Transverse colon (tissue), 4 donors: ENCODE data around the gene FAM131C. TPM values are rescaled to one million over a fixed set of nuclear protein-coding genes. Genes with fewer than 3 reads are reported as not detected.

ENCODE experiments used
- DNase-seq: peaks from one replicate; pipeline ENCODE4 v3.0.0-alpha.2; 2019
- H3K27ac ChIP-seq, 4 donors: fragments of 200-600 bp; sonication (generic); 2 replicates each; pipeline ENCODE4 v1.5.1; 2016 to 2018; ENCODE audit warnings: inconsistent platforms in 4 of 4
- H3K27me3 ChIP-seq: fragments of 200-600 bp; sonication (generic); 2 replicates; pipeline ENCODE4 v1.5.1; 2017; ENCODE audit warnings: inconsistent platforms
- H3K36me3 ChIP-seq, 4 donors: fragments of 200-600 bp; sonication (generic); 2 replicates each; pipeline ENCODE4 v1.5.1; 2017 to 2019; ENCODE audit warnings: inconsistent platforms in 4 of 4
- H3K4me1 ChIP-seq, 4 donors: fragments of 200-600 bp; sonication (generic); 2 replicates each; pipeline ENCODE4 v1.5.1; 2017 to 2020; ENCODE audit warnings: inconsistent platforms in 4 of 4
- H3K4me3 ChIP-seq, 4 donors: fragments of 200-600 bp; sonication (generic); 1 replicate in 1 of 4; 2 replicates in 3 of 4; pipeline versions ENCODE4 v1.5.1 to v1.6.1; 2017 to 2019; ENCODE audit warnings: inconsistent platforms in 4 of 4
- H3K9me3 ChIP-seq, 2 donors: fragments of 200-600 bp; sonication (generic); 2 replicates each; pipeline ENCODE4 v1.5.1; 2017 to 2019; ENCODE audit warnings: inconsistent platforms in 2 of 2
- EP300 ChIP-seq: sonication (generic); formaldehyde crosslinking; IDR thresholded peaks from one replicate; pipeline ENCODE4 v1.6.1; 2017; ENCODE audit warnings: antibody characterized with exemption, low read depth
- POLR2A ChIP-seq: fragments of 450-650 bp; IDR thresholded peaks from one replicate; pipeline ENCODE4 v1.6.1; 2016; ENCODE audit warnings: antibody characterized with exemption, mild to moderate bottlenecking, moderate library complexity
- POLR2AphosphoS5 ChIP-seq, 3 donors: sonication (generic); formaldehyde crosslinking; IDR thresholded peaks; one replicate each; pipeline ENCODE4 v1.6.1; 2016; ENCODE audit warnings: antibody characterized with exemption in 3 of 3
- WGBS, 2 donors: methylation state at CpG; one replicate each; pipeline ENCODE4 v1.1.5; 2018; ENCODE audit warnings: low coverage in 1 of 2; 5-methylcytosine and 5-hydroxymethylcytosine counted together
- in situ Hi-C, 4 donors: fragments of 200-750 bp; cut with MboI; loops; one replicate each; pipeline versions ENCODE4 v1.15.0 to v1.15.1; 2017; ENCODE audit warnings: low sequenced_read_pairs in 3 of 4, low pct_ligation_motif_present in 1 of 4, low pct_unique_long_range_greater_than_20kb in 1 of 4
- intact Hi-C: fragments of 100-400 bp; cut with DNase I; formaldehyde crosslinking; loops from one replicate; pipeline ENCODE4 v1.15.1; 2023; ENCODE audit warnings: low total_unique reads
- total RNA-seq, 4 donors: library from RNA; depleted of rRNA; stranded (reverse); fragments of >200 nt; gene quantifications; one replicate each; pipeline ENCODE4 v1.1.0, GENCODE V29; 2016
- TF ChIP-seq, protein P1 (sequence below), 5 experiments: fragments of 200-600 bp in 3 of 5; fragments of 450-650 bp in 2 of 5; sonication (generic) in 3 of 5; IDR thresholded peaks; 1 replicate in 2 of 5; 2 replicates in 3 of 5; pipeline ENCODE4 v1.5.1; 2016 to 2017; ENCODE audit warnings: antibody characterized with exemption in 5 of 5, inconsistent platforms in 3 of 5, mild to moderate bottlenecking in 2 of 5, moderate library complexity in 1 of 5

The FAM131C gene
- total RNA-seq, 4 donors from 2014 or later, result 1.2 TPM; not detected in 3

- WGBS, 2 donors, result 86% methylated on average over 8 of the region's 8 CpGs; no CpG with 5 or more reads in 1 of the 2 donors
- in situ Hi-C loops, result no loop called here
- no peaks in the 10 kb centered on the region for H3K9me3 ChIP-seq
- no peaks in the 10 kb centered on the region for H3K4me1 ChIP-seq
- intact Hi-C loops, result no loop called here
- no peak overlapping the region for H3K4me3 ChIP-seq
- H3K36me3 ChIP-seq, result no peaks in the 10 kb centered on the region
- no peak overlapping the region for H3K27ac ChIP-seq
- TF ChIP-seq POLR2A (no peak), EP300 (no peak), POLR2AphosphoS5 (IDR thresholded peaks at IDR 0.05) (no peak)
- TF ChIP-seq, protein P1, sequence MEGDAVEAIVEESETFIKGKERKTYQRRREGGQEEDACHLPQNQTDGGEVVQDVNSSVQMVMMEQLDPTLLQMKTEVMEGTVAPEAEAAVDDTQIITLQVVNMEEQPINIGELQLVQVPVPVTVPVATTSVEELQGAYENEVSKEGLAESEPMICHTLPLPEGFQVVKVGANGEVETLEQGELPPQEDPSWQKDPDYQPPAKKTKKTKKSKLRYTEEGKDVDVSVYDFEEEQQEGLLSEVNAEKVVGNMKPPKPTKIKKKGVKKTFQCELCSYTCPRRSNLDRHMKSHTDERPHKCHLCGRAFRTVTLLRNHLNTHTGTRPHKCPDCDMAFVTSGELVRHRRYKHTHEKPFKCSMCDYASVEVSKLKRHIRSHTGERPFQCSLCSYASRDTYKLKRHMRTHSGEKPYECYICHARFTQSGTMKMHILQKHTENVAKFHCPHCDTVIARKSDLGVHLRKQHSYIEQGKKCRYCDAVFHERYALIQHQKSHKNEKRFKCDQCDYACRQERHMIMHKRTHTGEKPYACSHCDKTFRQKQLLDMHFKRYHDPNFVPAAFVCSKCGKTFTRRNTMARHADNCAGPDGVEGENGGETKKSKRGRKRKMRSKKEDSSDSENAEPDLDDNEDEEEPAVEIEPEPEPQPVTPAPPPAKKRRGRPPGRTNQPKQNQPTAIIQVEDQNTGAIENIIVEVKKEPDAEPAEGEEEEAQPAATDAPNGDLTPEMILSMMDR (IDR thresholded peaks at IDR 0.05), result no peak
- no peaks in the 10 kb centered on the region for H3K27me3 ChIP-seq
- DNase-seq, result no peak
Observed at GRCh38 chr1:16117936-16118335, 44.5 kb upstream of the FAM131C start.

GRCh38 chr1:16117369-16117768 is 43.9 kb upstream of the FAM131C start:
- Histone ChIP-seq H3K9me3 (no peaks in the 10 kb centered on the region), H3K4me3 (no peak overlapping the region), H3K36me3 (no peaks in the 10 kb centered on the region), H3K27ac (no peak overlapping the region), H3K4me1 (no peaks in the 10 kb centered on the region), H3K27me3 (no peaks in the 10 kb centered on the region)
- no peak for DNase-seq
- intact Hi-C loops (no loop called here), in situ Hi-C loops (no loop called here)
- 61 to 86% methylated on average over 4 to 6 of the region's 6 CpGs for whole genome bisulfite sequencing, 2 donors
- TF ChIP-seq, protein P1 (IDR thresholded peaks at IDR 0.05), result no peak
- no peak for TF ChIP-seq EP300
- TF ChIP-seq POLR2AphosphoS5 (IDR thresholded peaks at IDR 0.05), result no peak
- TF ChIP-seq POLR2A, result no peak

DNA sequence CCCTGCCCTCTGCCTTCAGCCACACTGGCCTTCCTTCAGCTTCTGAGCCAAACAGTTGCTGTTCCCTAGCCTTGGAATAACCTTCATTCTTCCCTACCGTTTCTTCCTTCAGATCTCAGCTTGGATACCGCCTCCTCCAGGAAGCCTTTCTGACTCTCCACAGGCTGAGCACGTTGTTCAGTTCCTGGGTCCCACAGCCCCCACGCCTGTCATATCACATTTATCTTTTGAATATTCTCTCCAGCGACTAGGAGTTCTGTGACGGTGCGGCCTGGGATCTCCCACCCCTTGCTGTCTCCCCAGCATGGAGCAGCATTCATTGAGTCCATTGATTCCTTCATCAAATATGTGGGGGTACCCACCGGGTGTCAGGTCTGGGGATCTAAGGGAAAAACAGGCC is 43.2 kb upstream of the FAM131C start:
- H3K36me3 ChIP-seq, result no peaks in the 10 kb centered on the region
- H3K27ac ChIP-seq, result no peak overlapping the region
- in situ Hi-C loops (no loop called here), intact Hi-C loops (no loop called here)
- H3K27me3 ChIP-seq, result no peaks in the 10 kb centered on the region
- H3K4me3 ChIP-seq, result no peak overlapping the region
- WGBS, 2 donors, result 85 to 89% methylated on average over 3 to 8 of the region's 8 CpGs
- no peak for DNase-seq
- no peaks in the 10 kb centered on the region for H3K9me3 ChIP-seq
- TF ChIP-seq, protein P1 (IDR thresholded peaks at IDR 0.05), result no peak
- no peaks in the 10 kb centered on the region for H3K4me1 ChIP-seq

DNA sequence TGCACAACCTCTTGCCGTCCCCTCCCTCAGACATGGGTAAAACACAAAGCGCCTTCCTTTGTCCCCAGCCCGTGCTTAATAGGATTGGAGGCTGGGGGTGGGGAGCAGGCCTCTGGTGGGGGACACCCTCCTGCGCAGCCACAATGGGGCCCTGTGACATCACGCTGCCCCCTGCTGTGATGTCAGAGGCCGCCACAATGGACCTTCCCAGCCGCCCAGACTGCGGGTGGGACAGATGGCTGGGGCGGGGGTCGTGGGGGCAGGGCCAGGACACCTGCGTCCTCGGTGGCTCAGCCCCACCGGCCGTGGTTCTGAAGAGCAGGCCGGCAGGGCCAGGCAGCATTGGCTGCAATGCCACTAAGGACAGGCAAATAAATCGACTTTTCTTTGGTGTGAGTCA is 42.6 kb upstream of the FAM131C start:
- in situ Hi-C loops, result no loop called here
- intact Hi-C loops, result no loop called here
- TF ChIP-seq, protein P1 (IDR thresholded peaks at IDR 0.05), result no peak
- no peak for TF ChIP-seq POLR2AphosphoS5 (IDR thresholded peaks at IDR 0.05)
- no peak for TF ChIP-seq EP300
- TF ChIP-seq POLR2A, result no peak
- H3K27ac ChIP-seq, result no peak overlapping the region
- WGBS, 2 donors, result 80 to 82% methylated on average over 1 to 14 of the region's 16 CpGs
- no peaks in the 10 kb centered on the region for H3K36me3 ChIP-seq
- no peak for DNase-seq
- H3K4me3 ChIP-seq, result no peak overlapping the region
- H3K9me3 ChIP-seq, result no peaks in the 10 kb centered on the region
- no peaks in the 10 kb centered on the region for H3K27me3 ChIP-seq
- H3K4me1 ChIP-seq, result no peaks in the 10 kb centered on the region
